Caco-2 (cell line): ENCODE data around the gene MIR17HG. TPM values are rescaled to one million over a fixed set of nuclear protein-coding genes. Genes with fewer than 3 reads are reported as not detected.

Source experiments
- BruUV-seq: library from RNA; stranded (reverse); fragments of 400-500 nt; replicated peaks from 2 replicates; lab custom pipeline; 2021; lab: Mats Ljungman, UMichigan
- CTCF ChIA-PET: fragments of 300-600 bp; sonication (Branson Sonifier 250); formaldehyde crosslinking; loops from one replicate; lab custom pipeline; 2022; ENCODE audit warnings: antibody characterized with exemption; lab: Charles Lee
- POLR2A ChIA-PET: fragments of 300-600 bp; sonication (Branson Sonifier 250); formaldehyde crosslinking; loops from one replicate; lab custom pipeline; 2022; ENCODE audit warnings: antibody characterized with exemption; lab: Charles Lee
- DNase-seq, 2 experiments: peaks; one replicate each; pipeline versions ENCODE4 v3.0.0 to v3.0.0-alpha.2; 2020 to 2022
- H3K27me3 ChIP-seq: replicated peaks from 2 replicates; pipeline ENCODE4 v1.6.0; 2011; ENCODE audit warnings: low read length; ENCODE audit not compliant: control insufficient read depth, insufficient read depth
- H3K36me3 ChIP-seq: 2 replicates; pipeline ENCODE4 v1.5.1; 2011; ENCODE audit warnings: low read length; ENCODE audit not compliant: control insufficient read depth, insufficient read depth
- H3K4me1 ChIP-seq: fragments of 250-450 bp; sonication (Bioruptor Pico); 2 replicates; pipeline ENCODE4 v1.5.1; 2020; ENCODE audit warnings: mild to moderate bottlenecking
- H3K4me3 ChIP-seq: 2 replicates; pipeline ENCODE4 v1.5.1; 2011; ENCODE audit warnings: low read depth, mild to moderate bottlenecking, control low read depth, low read length
- H3K9me3 ChIP-seq: fragments of 250-450 bp; sonication (Bioruptor Pico); 2 replicates; pipeline ENCODE4 v1.5.1; 2020; ENCODE audit warnings: mild to moderate bottlenecking, moderate library complexity
- H3K27ac Mint-ChIP-seq: one replicate; pipeline ENCODE4 v1.8.0; 2022; ENCODE audit warnings: mixed read lengths; ENCODE audit not compliant: unreplicated experiment
- H3K27me3 Mint-ChIP-seq: one replicate; pipeline ENCODE4 v1.8.0; 2022; ENCODE audit warnings: mixed read lengths; ENCODE audit not compliant: insufficient read depth, unreplicated experiment
- H3K36me3 Mint-ChIP-seq: one replicate; pipeline ENCODE4 v1.8.0; 2022; ENCODE audit warnings: mild to moderate bottlenecking, mixed read lengths; ENCODE audit not compliant: insufficient read depth, unreplicated experiment
- H3K4me1 Mint-ChIP-seq: one replicate; pipeline ENCODE4 v1.8.0; 2022; ENCODE audit warnings: low read depth, mixed read lengths; ENCODE audit not compliant: unreplicated experiment
- H3K4me3 Mint-ChIP-seq: one replicate; pipeline ENCODE4 v1.8.0; 2022; ENCODE audit warnings: mild to moderate bottlenecking, moderate library complexity, mixed read lengths; ENCODE audit not compliant: unreplicated experiment
- H3K9me3 Mint-ChIP-seq: one replicate; pipeline ENCODE4 v1.8.0; 2022; ENCODE audit warnings: mixed read lengths; ENCODE audit not compliant: unreplicated experiment
- intact Hi-C: fragments of 100-400 bp; cut with micrococcal nuclease; formaldehyde crosslinking; loops from one replicate; pipeline ENCODE4 v1.10.0; 2022; ENCODE audit not compliant: unreplicated experiment
- total RNA-seq: library from RNA; stranded (reverse); gene quantifications from 2 replicates; pipeline ENCODE4 v1.2.3, GENCODE V29; 2022
- TF ChIP-seq, protein P1 (sequence below), 2 experiments: fragments of 200-600 bp in 1 of 2; IDR thresholded peaks; 1 replicate in 1 of 2; 2 replicates in 1 of 2; pipeline versions ENCODE4 v1.5.1 to v1.8.0; 2011 to 2022; ENCODE audit warnings: antibody characterized with exemption in 1 of 2, control low read depth in 1 of 2, inconsistent platforms in 1 of 2, low read depth in 1 of 2, low read length in 1 of 2, mild to moderate bottlenecking in 1 of 2, moderate library complexity in 1 of 2; ENCODE audit not compliant: insufficient read depth in 1 of 2, severe bottlenecking in 1 of 2, unreplicated experiment in 1 of 2

Gene MIR17HG
- total RNA-seq, 1 experiment from 2014 or later: 16.6 TPM

- POLR2A ChIA-PET: no interaction called here
- Mint-ChIP-seq H3K4me1 (no peaks in the 10 kb centered on the region), H3K9me3 (no peaks in the 10 kb centered on the region), H3K4me3 (no peak overlapping the region), H3K27me3 (peaks cover 11% of the 10 kb centered on the region), H3K27ac (no peak overlapping the region), H3K36me3 (no peaks in the 10 kb centered on the region)
- Histone ChIP-seq H3K27me3 (no peaks in the 10 kb centered on the region), H3K4me1 (no peaks in the 10 kb centered on the region), H3K9me3 (0 out of 2 replicates have a peak, but pooled peaks cover 3% of the 10 kb centered on the region), H3K4me3 (no peak overlapping the region), H3K36me3 (no peaks in the 10 kb centered on the region)
- intact Hi-C loops: loop anchor here (1.0 kb wide), 1 partner anchor 98 kb away; no protein-coding TSS in a partner anchor
- TF ChIP-seq, protein P1, sequence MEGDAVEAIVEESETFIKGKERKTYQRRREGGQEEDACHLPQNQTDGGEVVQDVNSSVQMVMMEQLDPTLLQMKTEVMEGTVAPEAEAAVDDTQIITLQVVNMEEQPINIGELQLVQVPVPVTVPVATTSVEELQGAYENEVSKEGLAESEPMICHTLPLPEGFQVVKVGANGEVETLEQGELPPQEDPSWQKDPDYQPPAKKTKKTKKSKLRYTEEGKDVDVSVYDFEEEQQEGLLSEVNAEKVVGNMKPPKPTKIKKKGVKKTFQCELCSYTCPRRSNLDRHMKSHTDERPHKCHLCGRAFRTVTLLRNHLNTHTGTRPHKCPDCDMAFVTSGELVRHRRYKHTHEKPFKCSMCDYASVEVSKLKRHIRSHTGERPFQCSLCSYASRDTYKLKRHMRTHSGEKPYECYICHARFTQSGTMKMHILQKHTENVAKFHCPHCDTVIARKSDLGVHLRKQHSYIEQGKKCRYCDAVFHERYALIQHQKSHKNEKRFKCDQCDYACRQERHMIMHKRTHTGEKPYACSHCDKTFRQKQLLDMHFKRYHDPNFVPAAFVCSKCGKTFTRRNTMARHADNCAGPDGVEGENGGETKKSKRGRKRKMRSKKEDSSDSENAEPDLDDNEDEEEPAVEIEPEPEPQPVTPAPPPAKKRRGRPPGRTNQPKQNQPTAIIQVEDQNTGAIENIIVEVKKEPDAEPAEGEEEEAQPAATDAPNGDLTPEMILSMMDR (IDR thresholded peaks at IDR 0.05; ENCODE audit: insufficient read depth in 1 of 2, low read depth in 1 of 2, low read length in 1 of 2, severe bottlenecking in 1 of 2, unreplicated experiment in 1 of 2): no peak
- no peak for DNase-seq
- CTCF ChIA-PET: no interaction called here
- BruUV-seq: no TSS peak
Observed at GRCh38 chr13:91307887-91308286, 39.6 kb upstream of the MIR17HG start.

GRCh38 chr13:91308299-91308698 is 39.2 kb upstream of the MIR17HG start:
- Histone ChIP-seq H3K4me1 (no peaks in the 10 kb centered on the region), H3K9me3 (0 out of 2 replicates have a peak, but pooled peaks cover 3% of the 10 kb centered on the region), H3K36me3 (no peaks in the 10 kb centered on the region), H3K4me3 (no peak overlapping the region), H3K27me3 (no peaks in the 10 kb centered on the region)
- POLR2A ChIA-PET: no interaction called here
- Mint-ChIP-seq H3K9me3 (no peaks in the 10 kb centered on the region), H3K27ac (no peak overlapping the region), H3K36me3 (no peaks in the 10 kb centered on the region), H3K4me1 (no peaks in the 10 kb centered on the region), H3K4me3 (no peak overlapping the region), H3K27me3 (peaks cover 11% of the 10 kb centered on the region)
- no peak for DNase-seq
- TF ChIP-seq, protein P1 (IDR thresholded peaks at IDR 0.05; ENCODE audit: insufficient read depth in 1 of 2, low read depth in 1 of 2, low read length in 1 of 2, severe bottlenecking in 1 of 2, unreplicated experiment in 1 of 2): peak in 1 of 2 experiments; percentile 13
- CTCF ChIA-PET: no interaction called here
- no TSS peak for BruUV-seq
- intact Hi-C loops: loop anchor here (1.0 kb wide), 1 partner anchor 98 kb away; no protein-coding TSS in a partner anchor

DNA sequence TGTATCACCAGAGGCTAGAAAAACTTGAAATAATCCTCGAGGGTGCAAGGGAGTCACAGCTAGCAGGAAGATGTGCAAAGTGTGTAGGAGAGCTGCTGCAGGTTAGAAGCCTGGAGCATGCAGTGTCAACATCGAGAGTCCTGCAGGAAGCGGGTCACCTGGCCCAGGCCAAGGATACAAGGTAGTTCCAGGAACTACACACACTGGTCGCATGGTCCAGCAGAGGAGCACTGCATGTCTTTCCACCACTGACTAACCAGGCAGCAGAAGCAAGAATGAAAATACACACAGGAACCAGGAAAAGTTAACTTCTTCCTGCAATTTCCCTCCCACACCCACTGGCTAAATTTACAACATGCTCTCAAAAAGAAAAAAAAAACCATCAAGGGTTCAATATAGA is 36.0 kb upstream of the MIR17HG start:
- POLR2A ChIA-PET: no interaction called here
- Mint-ChIP-seq H3K36me3 (no peaks in the 10 kb centered on the region), H3K27ac (no peak overlapping the region), H3K27me3 (peaks cover 7% of the 10 kb centered on the region), H3K4me3 (no peak overlapping the region), H3K9me3 (no peaks in the 10 kb centered on the region), H3K4me1 (no peaks in the 10 kb centered on the region)
- Histone ChIP-seq H3K9me3 (0 out of 2 replicates have a peak, but pooled peaks cover 3% of the 10 kb centered on the region), H3K4me1 (no peaks in the 10 kb centered on the region), H3K4me3 (no peak overlapping the region), H3K27me3 (no peaks in the 10 kb centered on the region), H3K36me3 (no peaks in the 10 kb centered on the region)
- intact Hi-C loops: loop anchor here (5.0 kb wide), 1 partner anchor 411 kb away; no protein-coding TSS in a partner anchor
- TF ChIP-seq, protein P1 (IDR thresholded peaks at IDR 0.05; ENCODE audit: insufficient read depth in 1 of 2, low read depth in 1 of 2, low read length in 1 of 2, severe bottlenecking in 1 of 2, unreplicated experiment in 1 of 2): no peak
- CTCF ChIA-PET: no interaction called here
- no TSS peak for BruUV-seq
- DNase-seq: peak in 1 of 2 experiments; percentile 40
